Fibroblast of skin of left biceps (primary cell): ENCODE results near the gene RHBDL1.

Experiments
- DNase-seq, 2 experiments: peaks; one replicate each; pipeline ENCODE4 v3.0.0-alpha.2; 2013; ENCODE audit warnings: low read depth in 2 of 2

The RHBDL1 gene

GRCh38 chr16:674968-675883, at the start of gene RHBDL1:
Gene RHBDL1, plus strand, starts transcription at chr16:675671. Its CDS starts 120 bp downstream, at chr16:675791.
- DNase-seq = no peak

DNA sequence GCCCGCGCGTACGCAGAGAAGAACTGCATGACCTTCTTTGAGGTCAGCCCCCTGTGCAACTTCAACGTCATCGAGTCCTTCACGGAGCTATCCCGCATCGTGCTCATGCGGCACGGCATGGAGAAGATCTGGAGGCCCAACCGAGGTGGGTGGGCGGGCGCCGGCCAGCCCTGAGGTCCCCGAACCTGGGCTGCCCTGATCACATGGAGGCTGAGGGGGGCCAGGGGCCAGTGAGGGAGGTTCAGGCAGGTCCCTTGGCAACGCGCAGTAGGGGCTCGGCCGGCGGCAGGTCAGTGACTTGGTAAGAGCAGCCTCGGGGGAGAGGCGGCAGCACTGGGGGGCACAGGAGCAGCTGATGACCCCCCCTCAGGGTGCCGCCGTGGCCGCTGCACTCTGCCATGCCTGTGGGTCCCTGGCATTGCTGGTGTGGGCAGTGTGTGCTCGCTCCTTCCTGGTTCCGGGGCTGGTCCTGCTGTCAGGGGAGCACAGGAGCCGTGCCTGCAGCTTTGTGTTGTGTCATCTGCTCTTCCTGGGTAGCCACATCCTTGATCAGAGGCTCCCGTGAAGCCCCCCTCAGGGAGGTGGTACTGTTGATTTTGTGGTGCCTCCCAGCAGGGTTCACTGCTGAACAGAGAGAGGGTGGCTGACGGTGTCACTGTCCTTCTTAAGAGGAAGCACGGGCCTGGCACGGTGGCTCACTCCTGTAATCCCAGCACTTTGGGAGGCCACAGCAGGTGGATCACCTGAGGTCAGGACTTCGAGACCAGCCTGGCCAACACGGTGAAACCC, 49.3 kb upstream of the RHBDL1 start:
- DNase-seq = no peak

DNA sequence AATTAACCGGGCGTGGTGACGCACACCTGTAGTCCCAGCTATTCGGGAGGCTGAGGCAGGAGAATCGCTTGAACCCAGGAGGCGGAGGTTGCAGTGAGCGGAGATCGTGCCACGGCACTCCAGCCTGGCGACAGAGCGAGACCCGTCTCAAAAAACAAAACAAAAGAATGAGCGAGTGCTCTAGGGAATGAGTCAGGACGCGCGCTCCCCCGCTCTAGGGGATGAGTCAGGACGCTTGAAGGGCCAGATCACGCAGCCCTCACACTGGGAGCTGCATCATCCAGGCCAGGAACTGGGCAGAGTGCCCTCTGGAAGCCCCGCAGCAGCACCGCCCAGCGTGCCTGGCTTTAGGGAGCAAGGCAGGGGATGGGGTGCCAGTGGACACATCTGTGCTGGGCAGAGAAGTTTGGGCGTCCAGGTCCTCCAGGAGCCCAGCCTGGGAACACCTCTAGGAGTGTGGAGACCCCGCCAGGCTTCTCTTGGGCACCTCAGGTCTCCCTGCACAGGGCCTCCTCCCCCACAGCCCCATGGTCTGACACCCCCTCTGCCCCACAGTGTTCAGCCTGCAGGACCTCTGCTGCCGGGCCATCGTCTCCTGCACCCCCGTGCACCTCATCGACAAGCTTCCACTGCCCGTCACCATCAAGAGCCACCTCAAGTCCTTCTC, 48.6 kb upstream of the RHBDL1 start:
- peak; percentile 64 to 69 for DNase-seq

DNA sequence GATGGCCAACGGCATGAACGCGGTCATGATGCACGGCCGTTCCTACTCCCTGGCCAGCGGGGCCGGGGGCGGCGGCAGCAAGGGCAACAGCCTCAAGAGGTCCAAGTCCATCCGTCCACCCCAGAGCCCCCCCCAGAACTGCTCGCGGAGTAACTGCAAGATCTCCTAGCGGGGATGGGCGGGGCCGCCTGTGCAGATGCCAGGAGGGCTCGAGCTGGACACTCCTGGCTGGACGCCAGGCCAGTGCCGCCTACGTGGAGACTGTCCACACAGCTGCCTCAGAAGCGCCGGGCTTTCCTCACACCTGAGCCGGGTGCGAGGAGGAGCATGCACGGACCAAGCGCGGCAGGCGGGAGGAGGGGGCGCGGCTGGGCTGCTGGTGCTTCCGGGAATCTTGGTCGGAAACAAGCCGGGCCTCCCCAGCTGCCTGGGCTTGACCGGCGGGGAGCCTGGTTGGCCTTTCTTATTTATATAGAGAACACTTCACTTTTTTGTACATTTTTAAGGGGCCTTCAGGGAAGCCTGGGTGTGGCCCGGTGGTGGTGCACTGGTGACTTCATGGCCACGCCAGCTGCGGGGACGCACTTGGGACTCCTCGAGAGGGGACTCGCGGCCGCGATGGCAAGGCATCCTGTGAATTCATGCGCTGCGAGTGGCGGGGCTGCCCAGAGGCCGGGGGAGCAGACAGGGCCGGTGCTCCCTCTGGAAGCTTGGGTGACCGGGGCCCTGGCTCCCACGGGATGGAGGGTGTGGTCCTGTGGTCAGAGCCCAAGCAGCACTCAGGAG, 47.8 kb upstream of the RHBDL1 start:
- no peak for DNase-seq

DNA sequence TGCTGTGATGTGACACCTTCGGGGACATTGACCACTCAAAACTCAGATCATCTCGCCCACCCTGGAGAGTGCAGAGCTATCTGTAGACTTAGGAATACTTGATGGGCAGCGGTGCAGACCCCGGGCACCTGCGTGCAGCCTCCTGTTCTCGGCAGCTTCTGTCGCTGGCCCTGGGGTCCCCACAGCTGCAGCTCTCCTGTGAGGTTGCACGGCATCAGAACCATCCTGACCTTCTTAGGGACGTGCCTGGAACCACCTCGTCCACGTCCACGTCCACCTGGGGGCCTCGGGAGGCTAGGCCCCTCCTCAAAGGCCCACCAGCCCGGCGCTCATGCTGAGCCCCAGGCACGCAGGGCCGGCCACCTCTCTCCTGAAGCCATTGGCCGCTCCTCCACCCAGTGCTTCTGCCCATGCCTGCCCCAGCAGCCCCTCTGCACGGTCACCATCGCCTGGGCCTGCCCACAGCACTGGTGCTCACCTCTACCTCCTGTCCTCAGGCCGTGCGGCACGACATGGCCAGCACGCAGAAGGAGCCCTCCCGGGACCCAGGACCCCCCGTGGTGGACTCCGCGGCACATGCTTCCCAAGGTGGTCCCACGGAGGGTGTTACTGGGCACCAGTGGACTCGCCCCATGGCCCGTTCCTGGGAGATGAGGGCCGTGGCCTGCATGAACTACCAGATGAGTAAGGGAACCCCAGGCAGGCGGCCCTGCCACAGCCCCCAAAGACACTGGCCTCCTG, 47.0 kb upstream of the RHBDL1 start:
- DNase-seq = no peak

DNA sequence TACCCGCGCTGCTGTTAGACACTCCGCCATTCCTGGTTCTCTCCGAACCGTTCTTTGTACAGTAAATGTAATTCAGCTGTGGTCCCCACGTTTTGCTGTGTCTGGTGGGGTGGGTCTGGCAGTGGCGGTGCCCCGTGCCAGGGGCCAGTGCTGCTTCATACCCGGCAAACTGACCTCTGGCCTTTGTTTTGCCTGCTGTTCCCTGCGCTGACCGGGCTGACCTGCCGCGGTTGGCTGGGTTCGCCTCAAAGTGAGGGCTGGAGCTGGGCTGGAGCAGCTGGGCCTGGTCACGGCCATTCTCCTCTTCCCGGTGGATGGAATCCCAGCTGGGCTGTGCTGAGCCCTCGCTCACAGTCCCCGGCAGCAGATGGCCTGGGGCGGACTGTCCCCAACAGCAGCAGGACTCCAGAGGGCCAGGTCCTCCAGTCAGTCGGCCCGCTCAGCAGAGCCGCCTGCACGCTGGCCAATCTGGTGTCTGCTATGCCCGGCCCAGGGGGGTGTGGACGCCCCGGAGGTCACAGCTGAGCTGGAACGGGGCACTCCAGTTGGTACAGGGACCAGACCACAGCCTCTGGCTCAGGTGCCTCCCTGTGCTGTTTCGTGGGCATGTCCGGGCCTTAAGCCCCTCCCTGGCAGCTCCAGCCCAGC, 46.2 kb upstream of the RHBDL1 start:
- DNase-seq = no peak

GRCh38 chr16:629833-630248, 45.6 kb upstream of the RHBDL1 start:
- no peak for DNase-seq

GRCh38 chr16:630249-630814, 45.1 kb upstream of the RHBDL1 start:
- DNase-seq = no peak

- DNase-seq = no peak
Measured at GRCh38 chr16:630815-631405, 44.6 kb upstream of the RHBDL1 start, which contains the start of gene WFIKKN1. Gene WFIKKN1, plus strand, starts transcription at chr16:630985. Its CDS starts 269 bp downstream, at chr16:631254.

- DNase-seq = no peak
Measured at GRCh38 chr16:631808-632358, 43.6 kb upstream of the RHBDL1 start.

DNA sequence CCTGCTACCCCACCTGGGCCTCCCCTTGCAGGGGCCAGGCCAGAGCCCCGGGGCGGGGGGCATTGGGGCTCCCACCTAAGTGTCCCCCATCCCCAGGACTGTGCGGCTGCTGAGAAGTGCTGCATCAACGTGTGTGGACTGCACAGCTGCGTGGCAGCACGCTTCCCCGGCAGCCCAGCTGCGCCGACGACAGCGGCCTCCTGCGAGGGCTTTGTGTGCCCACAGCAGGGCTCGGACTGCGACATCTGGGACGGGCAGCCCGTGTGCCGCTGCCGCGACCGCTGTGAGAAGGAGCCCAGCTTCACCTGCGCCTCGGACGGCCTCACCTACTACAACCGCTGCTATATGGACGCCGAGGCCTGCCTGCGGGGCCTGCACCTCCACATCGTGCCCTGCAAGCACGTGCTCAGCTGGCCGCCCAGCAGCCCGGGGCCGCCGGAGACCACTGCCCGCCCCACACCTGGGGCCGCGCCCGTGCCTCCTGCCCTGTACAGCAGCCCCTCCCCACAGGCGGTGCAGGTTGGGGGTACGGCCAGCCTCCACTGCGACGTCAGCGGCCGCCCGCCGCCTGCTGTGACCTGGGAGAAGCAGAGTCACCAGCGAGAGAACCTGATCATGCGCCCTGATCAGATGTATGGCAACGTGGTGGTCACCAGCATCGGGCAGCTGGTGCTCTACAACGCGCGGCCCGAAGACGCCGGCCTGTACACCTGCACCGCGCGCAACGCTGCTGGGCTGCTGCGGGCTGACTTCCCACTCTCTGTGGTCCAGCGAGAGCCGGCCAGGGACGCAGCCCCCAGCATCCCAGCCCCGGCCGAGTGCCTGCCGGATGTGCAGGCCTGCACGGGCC, 42.8 kb upstream of the RHBDL1 start:
- no peak for DNase-seq

DNA sequence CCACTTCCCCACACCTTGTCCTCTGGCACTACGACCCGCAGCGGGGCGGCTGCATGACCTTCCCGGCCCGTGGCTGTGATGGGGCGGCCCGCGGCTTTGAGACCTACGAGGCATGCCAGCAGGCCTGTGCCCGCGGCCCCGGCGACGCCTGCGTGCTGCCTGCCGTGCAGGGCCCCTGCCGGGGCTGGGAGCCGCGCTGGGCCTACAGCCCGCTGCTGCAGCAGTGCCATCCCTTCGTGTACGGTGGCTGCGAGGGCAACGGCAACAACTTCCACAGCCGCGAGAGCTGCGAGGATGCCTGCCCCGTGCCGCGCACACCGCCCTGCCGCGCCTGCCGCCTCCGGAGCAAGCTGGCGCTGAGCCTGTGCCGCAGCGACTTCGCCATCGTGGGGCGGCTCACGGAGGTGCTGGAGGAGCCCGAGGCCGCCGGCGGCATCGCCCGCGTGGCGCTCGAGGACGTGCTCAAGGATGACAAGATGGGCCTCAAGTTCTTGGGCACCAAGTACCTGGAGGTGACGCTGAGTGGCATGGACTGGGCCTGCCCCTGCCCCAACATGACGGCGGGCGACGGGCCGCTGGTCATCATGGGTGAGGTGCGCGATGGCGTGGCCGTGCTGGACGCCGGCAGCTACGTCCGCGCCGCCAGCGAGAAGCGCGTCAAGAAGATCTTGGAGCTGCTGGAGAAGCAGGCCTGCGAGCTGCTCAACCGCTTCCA, 42.0 kb upstream of the RHBDL1 start:
- DNase-seq = no peak

DNA sequence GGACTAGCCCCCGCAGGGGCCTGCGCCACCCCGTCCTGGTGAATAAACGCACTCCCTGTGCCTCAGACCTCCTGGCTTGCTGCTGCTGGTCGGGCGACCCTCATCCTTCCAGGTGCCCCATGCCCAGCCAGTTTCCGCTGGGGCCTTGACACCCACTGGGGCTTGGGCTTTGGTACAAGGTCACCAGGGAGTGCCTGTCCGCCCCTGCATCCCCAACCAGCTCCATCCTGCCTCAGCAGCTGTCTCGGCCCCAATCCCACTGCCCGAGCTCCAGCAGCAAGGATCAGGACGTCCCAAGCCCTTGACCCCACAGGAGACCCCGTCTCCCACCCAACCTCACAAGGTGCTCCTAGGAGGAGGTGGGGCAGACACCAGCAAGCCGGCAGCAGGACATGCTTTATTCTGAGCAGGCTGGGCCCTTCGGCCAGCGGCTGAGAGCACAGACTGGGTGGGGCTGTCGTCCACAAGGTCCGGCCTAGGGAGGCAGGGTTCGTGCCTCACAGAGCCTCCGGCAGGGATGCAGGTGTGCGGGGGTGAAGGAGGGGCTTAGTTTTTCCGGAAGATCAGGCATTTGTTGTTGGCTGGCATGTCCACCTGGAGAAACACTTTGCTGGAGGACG, 41.3 kb upstream of the RHBDL1 start:
- DNase-seq = no peak

- DNase-seq = no peak
Measured at GRCh38 chr16:634996-635395, 40.5 kb upstream of the RHBDL1 start.

- no peak for DNase-seq
Measured at GRCh38 chr16:635573-636205, 39.8 kb upstream of the RHBDL1 start.
